ENCODE data around the gene SLC12A4.
"Not testable (repeated sequence)": the region's sequence is repeated elsewhere in the genome, so short reads cannot be mapped to it uniquely, and the experiment has no call there.

Gene SLC12A4

DNA sequence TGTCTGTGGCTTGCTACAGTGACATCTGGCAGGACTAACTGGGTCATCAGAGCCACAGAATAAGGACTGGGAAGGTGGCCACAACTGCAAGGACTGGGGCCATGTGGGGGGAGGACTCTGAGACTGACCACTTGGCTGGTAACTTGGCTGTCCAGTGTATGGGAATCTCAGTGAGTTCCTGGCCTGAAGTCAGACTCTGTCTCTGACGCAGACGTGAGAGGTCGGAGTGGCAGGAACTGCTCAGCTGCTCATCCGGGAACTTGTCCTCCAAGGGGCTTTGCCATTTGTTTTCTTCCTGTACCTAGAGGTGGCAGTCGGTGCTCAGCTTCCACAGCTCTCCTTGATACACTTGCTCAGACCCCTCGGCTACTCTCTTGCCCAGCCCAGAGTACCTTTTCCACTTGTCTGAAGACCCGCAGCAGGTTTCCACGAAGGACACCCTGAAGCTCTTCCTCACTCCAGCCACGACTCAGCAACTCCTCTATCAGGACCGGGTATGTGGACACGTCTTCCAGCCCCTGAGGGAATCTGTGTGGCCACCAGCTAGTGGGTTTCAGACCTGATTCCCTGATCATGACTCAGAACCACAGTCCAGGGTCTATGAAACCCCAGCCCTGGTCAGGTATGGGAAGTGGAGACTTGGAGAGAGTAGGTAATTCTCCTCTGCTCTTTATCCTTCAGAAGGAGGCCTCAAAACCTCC, 19.2 kb upstream of the SLC12A4 start:
- no peak for DNase-seq

- no peak for DNase-seq
These were observed 18.5 kb upstream of the SLC12A4 start for GRCh38 chr16:67986949-67987348.

GRCh38 chr16:67982011-67982696, 13.7 kb upstream of the SLC12A4 start:
- no peak for DNase-seq

DNA sequence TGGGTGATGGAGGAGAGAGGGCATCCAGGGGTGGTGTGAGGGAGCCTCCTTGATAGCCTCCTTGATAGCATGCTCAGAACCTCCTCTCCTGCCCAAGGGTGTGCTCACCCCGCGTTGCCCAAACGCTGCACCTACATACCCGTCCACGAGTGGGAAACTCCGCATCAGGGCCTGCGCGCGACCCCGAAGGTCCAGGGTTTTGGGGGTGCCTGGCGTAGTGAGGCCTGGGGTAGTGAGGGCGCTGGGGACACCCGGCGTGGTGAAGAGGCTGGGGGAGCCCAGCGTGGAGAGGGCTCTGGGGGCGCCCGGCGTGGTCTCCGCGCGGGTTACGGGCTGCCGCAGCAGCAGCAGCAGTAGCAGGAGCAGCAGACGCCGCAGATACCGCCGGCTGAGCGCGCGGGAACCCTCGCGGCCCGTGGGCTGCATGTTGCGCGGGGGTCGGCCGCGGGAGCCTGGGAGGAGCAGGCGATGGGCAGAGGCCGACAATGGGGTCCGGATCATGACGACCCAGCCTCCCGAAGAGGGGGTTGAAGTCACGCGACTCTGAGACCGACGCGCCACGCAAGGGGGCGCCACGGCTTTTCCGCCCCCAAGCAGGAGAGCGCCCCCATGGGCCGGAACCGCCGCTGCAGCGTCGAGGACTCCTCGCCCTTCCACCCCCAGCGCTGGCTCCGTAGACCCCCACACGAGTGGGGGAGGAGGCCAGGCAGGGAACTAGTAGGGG, 11.7 kb upstream of the SLC12A4 start, which contains the start of gene DPEP3:
TSS of gene DPEP3 (minus strand) at position 545 of the 724 bp plus-strand sequence. CDS start at position 426, 119 bp downstream.
- DNase-seq, result no peak

DNA sequence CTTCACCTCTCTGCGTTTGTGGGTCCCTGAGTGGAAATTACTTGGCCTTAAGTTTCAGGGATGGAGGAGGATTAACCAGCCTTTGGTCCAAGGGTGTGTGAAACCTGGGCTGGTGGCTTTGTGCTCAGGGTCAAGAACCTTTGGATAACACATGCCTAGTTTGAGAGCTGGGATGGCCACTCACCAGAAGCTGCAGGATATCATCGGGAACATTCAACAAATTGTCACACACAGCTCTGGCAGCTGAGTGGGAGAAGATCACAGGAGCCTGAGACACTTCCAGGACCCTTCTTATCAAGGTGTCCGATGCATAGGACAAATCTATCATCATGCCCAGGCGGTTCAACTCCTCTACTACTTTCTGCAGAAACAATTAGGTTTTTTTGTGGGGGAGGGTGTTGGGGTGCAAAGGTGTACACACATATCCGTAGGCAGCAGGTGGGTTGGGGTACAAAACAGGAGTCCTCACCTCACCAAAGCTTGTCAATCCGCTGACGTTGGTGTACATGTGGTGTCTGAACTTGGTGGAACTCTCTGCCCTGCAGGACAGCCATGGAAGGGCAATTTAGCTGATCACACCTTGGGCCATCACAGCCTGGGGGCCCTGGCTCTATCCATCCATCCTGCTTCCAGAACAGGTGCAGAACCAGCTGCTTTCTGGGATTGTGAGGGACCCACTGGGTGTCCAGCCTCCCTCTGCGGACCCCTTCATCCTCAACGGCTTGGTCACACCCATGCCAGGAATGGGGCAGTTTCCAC, 9.2 kb upstream of the SLC12A4 start:
- no peak for DNase-seq

DNA sequence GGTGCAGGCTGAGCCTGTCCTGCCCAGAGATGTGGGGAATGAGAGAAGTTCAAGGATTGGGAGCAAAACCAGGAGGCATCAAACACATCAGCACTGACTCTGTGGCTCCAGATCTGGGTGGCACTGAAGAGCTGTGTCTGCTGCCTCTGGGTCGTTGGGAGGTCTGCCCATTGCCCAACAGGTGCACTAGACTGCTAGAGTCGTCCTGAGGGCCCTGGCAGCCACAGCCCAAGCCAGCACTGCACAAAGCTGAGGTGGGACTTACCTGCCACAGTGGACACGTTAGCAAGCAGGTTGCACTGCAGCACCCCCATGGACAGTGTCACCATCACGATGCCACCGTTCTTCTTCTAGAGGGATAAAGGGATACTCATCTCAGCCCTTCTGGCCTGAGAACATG, 8.6 kb upstream of the SLC12A4 start:
- no peak for DNase-seq

- no peak for DNase-seq
These were observed 7.8 kb upstream of the SLC12A4 start for GRCh38 chr16:67976205-67976604.

- DNase-seq, result no peak
These were observed 7.1 kb upstream of the SLC12A4 start for GRCh38 chr16:67975321-67976105.

DNA sequence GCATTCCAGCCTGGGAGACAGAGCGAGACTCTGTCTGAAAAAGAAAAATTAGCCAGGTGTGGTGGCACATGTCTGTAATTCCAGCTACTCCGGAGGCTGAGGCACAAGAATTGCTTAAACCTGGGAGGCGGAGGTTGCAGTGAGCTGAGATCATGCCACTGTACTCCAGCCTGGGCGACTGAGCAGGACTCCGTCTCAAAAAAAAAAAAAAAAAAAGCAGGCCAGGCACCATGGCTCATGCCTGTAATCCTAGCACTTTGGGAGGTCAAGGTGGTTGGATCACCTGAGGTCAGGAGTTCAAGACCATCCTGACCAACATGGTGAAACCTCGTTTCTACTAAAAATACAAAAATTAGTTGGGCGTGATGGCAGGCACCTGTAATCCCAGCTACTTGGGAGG, 3.8 kb upstream of the SLC12A4 start:
- DNase-seq, result not testable (repeated sequence)

GRCh38 chr16:67971111-67971510, 2.7 kb upstream of the SLC12A4 start:
- DNase-seq, result no peak

GRCh38 chr16:67969254-67970039, 1.0 kb upstream of the SLC12A4 start:
- no peak for DNase-seq

DNA sequence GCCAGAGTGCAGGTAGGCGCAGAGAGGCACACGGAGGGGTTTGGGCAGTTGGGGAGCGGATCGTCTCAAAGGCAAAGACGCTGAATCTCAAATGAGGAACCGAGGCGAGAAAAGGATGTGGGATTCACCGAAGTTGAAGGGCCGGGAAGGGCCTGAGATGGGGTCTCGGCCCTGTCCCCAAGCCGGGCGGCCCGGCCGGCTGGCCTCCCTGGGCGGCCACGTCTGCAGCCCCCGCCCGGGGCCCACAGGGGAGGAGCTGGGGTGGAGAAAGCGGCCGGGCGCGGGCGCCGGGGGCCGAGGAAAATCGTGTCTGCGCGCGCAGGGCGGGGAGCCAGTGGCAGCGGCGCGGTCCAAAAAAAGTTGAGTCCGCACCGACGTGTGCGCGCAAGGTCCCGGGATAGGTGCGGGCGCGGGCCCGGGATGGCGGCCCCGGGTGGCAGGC, 458 bp downstream of the SLC12A4 start:
- DNase-seq, result no peak

GRCh38 chr16:67967183-67967957, 1.1 kb downstream of the SLC12A4 start:
- DNase-seq, result peak; percentile 15

DNA sequence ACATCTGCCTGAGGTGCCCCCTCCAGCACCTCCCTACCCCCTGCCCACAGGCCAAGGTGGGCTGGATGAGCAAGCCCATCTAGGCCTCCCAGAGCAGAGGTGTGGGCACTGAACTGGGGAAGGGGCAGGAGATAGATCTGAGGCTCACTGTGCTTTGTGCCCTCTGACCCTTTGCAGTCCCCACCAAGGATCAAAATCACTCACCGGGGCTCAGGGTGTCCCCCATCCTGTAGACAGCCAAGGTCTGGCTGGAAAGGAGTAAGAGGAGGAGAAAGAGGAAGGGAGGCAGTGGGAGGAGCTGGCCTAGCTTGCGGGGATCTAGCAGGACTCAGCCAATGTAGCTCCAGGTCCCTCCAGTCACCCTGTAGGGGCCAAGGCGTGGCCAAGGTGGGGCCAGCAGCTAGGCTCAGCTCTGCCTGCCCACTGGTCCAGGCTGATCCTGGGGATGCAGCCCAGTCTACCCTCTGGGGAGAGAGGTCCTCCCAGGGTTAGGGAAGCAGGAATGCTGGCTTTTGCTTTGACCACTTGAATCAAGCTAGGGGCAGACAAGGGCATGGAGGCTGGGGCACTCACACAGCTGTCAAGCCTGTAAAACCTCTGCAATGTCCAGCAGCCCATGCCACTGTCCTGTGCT, 1.8 kb downstream of the SLC12A4 start:
- DNase-seq, result no peak

DNA sequence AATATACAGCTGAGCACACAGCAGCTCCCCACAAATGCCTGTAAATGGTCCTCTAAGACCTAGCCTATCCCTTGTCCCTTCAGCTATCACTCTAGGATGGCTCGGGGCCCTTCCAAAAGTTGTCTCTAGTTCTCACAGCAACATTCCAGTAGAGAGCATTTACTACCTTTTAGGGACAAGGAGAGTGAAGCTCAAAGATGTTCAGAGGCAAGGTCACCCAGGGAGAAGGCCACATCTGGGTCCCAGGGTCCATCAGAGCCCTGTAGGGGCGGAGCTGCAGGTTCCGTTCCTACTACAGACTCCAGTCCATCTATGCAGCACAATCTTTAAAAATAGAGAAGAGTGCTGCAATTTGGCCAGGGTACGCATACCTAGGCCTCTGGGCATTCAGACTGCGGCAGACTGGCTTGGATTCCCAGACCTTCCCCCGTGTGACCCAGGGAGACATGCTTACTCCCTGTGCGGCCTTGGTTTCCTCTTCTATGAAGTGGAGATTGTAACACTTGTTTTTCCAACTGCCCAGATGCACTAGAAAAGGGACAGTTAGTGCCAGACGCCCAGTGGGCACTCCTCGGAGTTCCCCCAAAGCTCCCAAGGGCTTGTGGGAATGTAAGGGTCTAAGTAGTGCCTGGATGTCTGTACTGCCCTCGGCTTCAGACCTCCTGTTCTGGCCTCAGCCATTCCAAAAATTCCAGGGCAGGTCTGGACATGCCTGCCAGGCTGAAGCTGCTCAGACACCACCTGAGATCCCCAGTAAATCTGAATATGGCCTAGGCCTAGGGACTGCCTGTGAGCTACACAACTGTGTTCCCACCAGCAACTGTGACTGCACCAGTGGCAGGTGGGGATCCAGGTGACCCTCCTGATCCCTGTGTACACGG, 2.5 kb downstream of the SLC12A4 start:
- peak; percentile 9 for DNase-seq

GRCh38 chr16:67964477-67965131, 3.8 kb downstream of the SLC12A4 start:
- DNase-seq, result no peak

GRCh38 chr16:67963662-67964321, 4.6 kb downstream of the SLC12A4 start:
- no peak for DNase-seq

- no peak for DNase-seq
These were observed 5.2 kb downstream of the SLC12A4 start for GRCh38 chr16:67963292-67963661.

All from DMS79 treated with DMSO at 0.1 percent for 48 hours (cell line).